ENCODE data around the gene TEX14. TPM values are rescaled to one million over a fixed set of nuclear protein-coding genes. Genes with fewer than 3 reads are reported as not detected.
"Not testable (repeated sequence)": the region's sequence is repeated elsewhere in the genome, so short reads cannot be mapped to it uniquely, and the experiment has no call there.

The TEX14 gene
- total RNA-seq, 1 experiment from 2014 or later: 0.89 TPM

GRCh38 chr17:58556833-58557250 lies 135.0 kb downstream of the TEX14 start:
- no TSS peak for BruUV-seq (replicated peaks)
- Histone ChIP-seq H3K4me2 (ENCODE audit: low read length) (no peak overlapping the region), H3K27ac (ENCODE audit: low read depth, low read length) (no peak overlapping the region), H3K9me3 (ENCODE audit: control insufficient read depth in 1 of 2, insufficient read depth in 1 of 2, low read depth in 1 of 2, low read length in 2 of 2) (no peaks in the 10 kb centered on the region), H3K36me3 (ENCODE audit: control insufficient read depth in 1 of 2, insufficient read depth in 2 of 2, low read length in 2 of 2) (no peaks in the 10 kb centered on the region), H3K9me2 (ENCODE audit: insufficient read depth) (no peaks in the 10 kb centered on the region), H4K20me1 (ENCODE audit: insufficient read depth) (no peaks in the 10 kb centered on the region), H3K79me2 (ENCODE audit: insufficient read depth, low read length) (no peaks in the 10 kb centered on the region), H3K27me3 (ENCODE audit: insufficient read depth, low read length) (no peaks in the 10 kb centered on the region), H3K4me1 (ENCODE audit: control insufficient read depth in 1 of 2, insufficient read depth in 2 of 2, low read length in 2 of 2) (no peaks in the 10 kb centered on the region), H2AFZ (ENCODE audit: low read depth, low read length, poor library complexity, severe bottlenecking) (no peak overlapping the region), H3K4me3 (replicated peaks in 1 of 2; ENCODE audit: low read depth in 1 of 2, low read length in 2 of 2) (no peak overlapping the region), H3K9ac (ENCODE audit: low read length) (no peak overlapping the region)
- ChIA-PET RAD21 (ENCODE audit: low non-redundant PET in 1 of 2, low total read pairs in 2 of 2, uncharacterized antibody in 2 of 2, unreplicated experiment in 2 of 2) (no interaction called here), POLR2A (no interaction called here), CTCF (no interaction called here)
- no peak for DNase-seq (ENCODE audit: low read depth, low spot score)
- TF ChIP-seq, protein P1, sequence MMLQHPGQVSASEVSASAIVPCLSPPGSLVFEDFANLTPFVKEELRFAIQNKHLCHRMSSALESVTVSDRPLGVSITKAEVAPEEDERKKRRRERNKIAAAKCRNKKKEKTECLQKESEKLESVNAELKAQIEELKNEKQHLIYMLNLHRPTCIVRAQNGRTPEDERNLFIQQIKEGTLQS (IDR thresholded peaks at IDR 0.05): no peak
- TF ChIP-seq ZBTB33 (IDR thresholded peaks at IDR 0.05; ENCODE audit: extremely low read depth, insufficient replicate concordance, low read length) (no peak), RAD21 (IDR thresholded peaks at IDR 0.05; ENCODE audit: low read depth) (no peak), TCF7L2 (IDR thresholded peaks at IDR 0.05; ENCODE audit: borderline replicate concordance, extremely low read depth, insufficient read depth, insufficient read length) (no peak), POLR2A (IDR thresholded peaks at IDR 0.05; ENCODE audit: borderline replicate concordance, extremely low read depth, insufficient read depth, insufficient read length) (no peak), CEBPB (IDR thresholded peaks at IDR 0.05; ENCODE audit: low read depth) (no peak), FOSL1 (IDR thresholded peaks at IDR 0.05; ENCODE audit: low read depth) (no peak), SIN3A (IDR thresholded peaks at IDR 0.05; ENCODE audit: low read depth) (no peak), POLR2AphosphoS5 (IDR thresholded peaks at IDR 0.05; ENCODE audit: low read depth, low read length) (no peak), SRF (IDR thresholded peaks at IDR 0.05; ENCODE audit: low read depth) (no peak), JUND (IDR thresholded peaks at IDR 0.05) (no peak)
- TF ChIP-seq, protein P2, sequence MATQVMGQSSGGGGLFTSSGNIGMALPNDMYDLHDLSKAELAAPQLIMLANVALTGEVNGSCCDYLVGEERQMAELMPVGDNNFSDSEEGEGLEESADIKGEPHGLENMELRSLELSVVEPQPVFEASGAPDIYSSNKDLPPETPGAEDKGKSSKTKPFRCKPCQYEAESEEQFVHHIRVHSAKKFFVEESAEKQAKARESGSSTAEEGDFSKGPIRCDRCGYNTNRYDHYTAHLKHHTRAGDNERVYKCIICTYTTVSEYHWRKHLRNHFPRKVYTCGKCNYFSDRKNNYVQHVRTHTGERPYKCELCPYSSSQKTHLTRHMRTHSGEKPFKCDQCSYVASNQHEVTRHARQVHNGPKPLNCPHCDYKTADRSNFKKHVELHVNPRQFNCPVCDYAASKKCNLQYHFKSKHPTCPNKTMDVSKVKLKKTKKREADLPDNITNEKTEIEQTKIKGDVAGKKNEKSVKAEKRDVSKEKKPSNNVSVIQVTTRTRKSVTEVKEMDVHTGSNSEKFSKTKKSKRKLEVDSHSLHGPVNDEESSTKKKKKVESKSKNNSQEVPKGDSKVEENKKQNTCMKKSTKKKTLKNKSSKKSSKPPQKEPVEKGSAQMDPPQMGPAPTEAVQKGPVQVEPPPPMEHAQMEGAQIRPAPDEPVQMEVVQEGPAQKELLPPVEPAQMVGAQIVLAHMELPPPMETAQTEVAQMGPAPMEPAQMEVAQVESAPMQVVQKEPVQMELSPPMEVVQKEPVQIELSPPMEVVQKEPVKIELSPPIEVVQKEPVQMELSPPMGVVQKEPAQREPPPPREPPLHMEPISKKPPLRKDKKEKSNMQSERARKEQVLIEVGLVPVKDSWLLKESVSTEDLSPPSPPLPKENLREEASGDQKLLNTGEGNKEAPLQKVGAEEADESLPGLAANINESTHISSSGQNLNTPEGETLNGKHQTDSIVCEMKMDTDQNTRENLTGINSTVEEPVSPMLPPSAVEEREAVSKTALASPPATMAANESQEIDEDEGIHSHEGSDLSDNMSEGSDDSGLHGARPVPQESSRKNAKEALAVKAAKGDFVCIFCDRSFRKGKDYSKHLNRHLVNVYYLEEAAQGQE (IDR thresholded peaks at IDR 0.05; ENCODE audit: low read depth): no peak
- intact Hi-C loops (cut with micrococcal nuclease): no loop called here
- no peak for ATAC-seq

- CTCF ChIA-PET: interaction anchor here (1.5 kb wide), 1 partner anchor 33 kb away, joined by 3 read pairs; no protein-coding TSS in a partner anchor
- H3K4me3 ChIP-seq (replicated peaks in 1 of 2; ENCODE audit: low read depth in 1 of 2, low read length in 2 of 2); RAD21 ChIA-PET (ENCODE audit: low non-redundant PET in 1 of 2, low total read pairs in 2 of 2, uncharacterized antibody in 2 of 2, unreplicated experiment in 2 of 2): not testable (repeated sequence)
Measured at GRCh38 chr17:58555109-58555508, 136.7 kb downstream of the TEX14 start.

More at GRCh38 chr17:58555109-58555508, 136.7 kb downstream of the TEX14 start:
- H3K36me3 ChIP-seq (ENCODE audit: control insufficient read depth in 1 of 2, insufficient read depth in 2 of 2, low read length in 2 of 2); intact Hi-C loops (cut with micrococcal nuclease); H3K4me1 ChIP-seq (ENCODE audit: control insufficient read depth in 1 of 2, insufficient read depth in 2 of 2, low read length in 2 of 2); DNase-seq (ENCODE audit: low read depth, low spot score); H3K79me2 ChIP-seq (ENCODE audit: insufficient read depth, low read length); H3K9me3 ChIP-seq (ENCODE audit: control insufficient read depth in 1 of 2, insufficient read depth in 1 of 2, low read depth in 1 of 2, low read length in 2 of 2); H3K9ac ChIP-seq (ENCODE audit: low read length); BruUV-seq (replicated peaks); H3K27me3 ChIP-seq (ENCODE audit: insufficient read depth, low read length); H3K9me2 ChIP-seq (ENCODE audit: insufficient read depth); H3K27ac ChIP-seq (ENCODE audit: low read depth, low read length); ATAC-seq; H2AFZ ChIP-seq (ENCODE audit: low read depth, low read length, poor library complexity, severe bottlenecking); H4K20me1 ChIP-seq (ENCODE audit: insufficient read depth); H3K4me2 ChIP-seq (ENCODE audit: low read length): not testable (repeated sequence)
- POLR2A ChIA-PET: interaction anchor here (1.2 kb wide), 1 partner anchor 77 kb away, joined by 4 read pairs; no protein-coding TSS in a partner anchor
